ENCODE results near the gene KRT39. TPM values are rescaled to one million over a fixed set of nuclear protein-coding genes. Genes with fewer than 3 reads are reported as not detected.
"Not testable (repeated sequence)": the region's sequence is repeated elsewhere in the genome, so short reads cannot be mapped to it uniquely, and the experiment has no call there.

Gene KRT39
- total RNA-seq, 4 donors from 2014 or later = 2.5 to 13.3 TPM; not detected in 2

GRCh38 chr17:41002814-41003213, 36.1 kb upstream of the KRT39 start:
- no peak for TF ChIP-seq POLR2AphosphoS5 (IDR thresholded peaks at IDR 0.05)
- no peak for TF ChIP-seq CTCF (IDR thresholded peaks at IDR 0.05)
- TF ChIP-seq EP300 (IDR thresholded peaks at IDR 0.05) = no peak
- H3K4me1 ChIP-seq = no peaks in the 10 kb centered on the region
- no peak overlapping the region for H3K27ac ChIP-seq
- DNase-seq (ENCODE audit: low spot score in 2 of 2) = no peak
- H3K27me3 ChIP-seq = no peaks in the 10 kb centered on the region
- WGBS = 47% methylated on average over 5 of the region's 5 CpGs
- no peaks in the 10 kb centered on the region for H3K9me3 ChIP-seq
- H3K36me3 ChIP-seq = no peaks in the 10 kb centered on the region
- H3K4me3 ChIP-seq = no peak overlapping the region

GRCh38 chr17:41001795-41002194, 35.0 kb upstream of the KRT39 start:
- WGBS = 82% methylated on average over 4 of the region's 4 CpGs
- DNase-seq (ENCODE audit: low spot score in 2 of 2) = no peak

GRCh38 chr17:40999563-40999962, 32.8 kb upstream of the KRT39 start, which contains the start of gene KRTAP3-2:
Gene KRTAP3-2, minus strand, starts transcription at chr17:40999906. Its CDS starts 53 bp downstream, at chr17:40999853.
- not testable (repeated sequence) for H3K27me3 ChIP-seq; H3K36me3 ChIP-seq; H3K9me3 ChIP-seq; DNase-seq (ENCODE audit: low spot score in 2 of 2); H3K4me1 ChIP-seq; H3K27ac ChIP-seq; H3K4me3 ChIP-seq
- 84% methylated on average over 6 of the region's 6 CpGs for WGBS

More at GRCh38 chr17:41001795-41002194, 35.0 kb upstream of the KRT39 start:
- Histone ChIP-seq H3K4me3 (no peak overlapping the region), H3K36me3 (no peaks in the 10 kb centered on the region), H3K27ac (no peak overlapping the region), H3K4me1 (no peaks in the 10 kb centered on the region), H3K27me3 (no peaks in the 10 kb centered on the region), H3K9me3 (no peaks in the 10 kb centered on the region)
- no peak for TF ChIP-seq POLR2AphosphoS5 (IDR thresholded peaks at IDR 0.05)

- H3K27ac ChIP-seq = no peak overlapping the region
- 78% methylated on average over 2 of the region's 2 CpGs for WGBS
- DNase-seq (ENCODE audit: low spot score in 2 of 2) = no peak
- TF ChIP-seq POLR2A (IDR thresholded peaks at IDR 0.05) (no peak), EP300 (IDR thresholded peaks at IDR 0.05) (no peak), POLR2AphosphoS5 (IDR thresholded peaks at IDR 0.05) (no peak), CTCF (IDR thresholded peaks at IDR 0.05) (no peak)
- no peaks in the 10 kb centered on the region for H3K36me3 ChIP-seq
- no peak overlapping the region for H3K4me3 ChIP-seq
- H3K4me1 ChIP-seq = no peaks in the 10 kb centered on the region
- H3K9me3 ChIP-seq = no peaks in the 10 kb centered on the region
- H3K27me3 ChIP-seq = no peaks in the 10 kb centered on the region
Measured at GRCh38 chr17:40997361-40997760, 30.6 kb upstream of the KRT39 start.

GRCh38 chr17:40996829-40997228, 30.1 kb upstream of the KRT39 start:
- Histone ChIP-seq H3K4me1 (no peaks in the 10 kb centered on the region), H3K27ac (no peak overlapping the region), H3K36me3 (no peaks in the 10 kb centered on the region), H3K9me3 (no peaks in the 10 kb centered on the region), H3K27me3 (no peaks in the 10 kb centered on the region), H3K4me3 (no peak overlapping the region)
- 89% methylated on average over 4 of the region's 4 CpGs for WGBS
- TF ChIP-seq EP300 (IDR thresholded peaks at IDR 0.05) (no peak), POLR2A (IDR thresholded peaks at IDR 0.05) (no peak), POLR2AphosphoS5 (IDR thresholded peaks at IDR 0.05) (no peak)
- no peak for DNase-seq (ENCODE audit: low spot score in 2 of 2)

GRCh38 chr17:40995116-40995515, 28.4 kb upstream of the KRT39 start:
- Histone ChIP-seq H3K27me3 (no peaks in the 10 kb centered on the region), H3K4me3 (no peak overlapping the region), H3K27ac (no peak overlapping the region), H3K36me3 (no peaks in the 10 kb centered on the region), H3K4me1 (no peaks in the 10 kb centered on the region), H3K9me3 (no peaks in the 10 kb centered on the region)
- TF ChIP-seq POLR2AphosphoS5 (IDR thresholded peaks at IDR 0.05) (no peak), EP300 (IDR thresholded peaks at IDR 0.05) (no peak), POLR2A (IDR thresholded peaks at IDR 0.05) (no peak), CTCF (IDR thresholded peaks at IDR 0.05) (no peak)
- no peak for DNase-seq (ENCODE audit: low spot score in 2 of 2)
- WGBS = 89% methylated on average over 1 of the region's 1 CpG

GRCh38 chr17:40993839-40994238, 27.1 kb upstream of the KRT39 start, which contains the start of gene KRTAP3-3:
Gene KRTAP3-3, minus strand, starts transcription at chr17:40994164. Its CDS starts 67 bp downstream, at chr17:40994097.
- H3K4me3 ChIP-seq = no peak within 1 kb of the TSS
- H3K4me1 ChIP-seq = no peaks in the 10 kb centered on the region
- no peaks in the 10 kb centered on the region for H3K27me3 ChIP-seq
- DNase-seq (ENCODE audit: low spot score in 2 of 2) = no peak
- no peak within 1 kb of the TSS for H3K27ac ChIP-seq
- no peaks in the 10 kb centered on the region for H3K9me3 ChIP-seq
- TF ChIP-seq POLR2AphosphoS5 (IDR thresholded peaks at IDR 0.05) = no peak
- no peak for TF ChIP-seq CTCF (IDR thresholded peaks at IDR 0.05)
- TF ChIP-seq POLR2A (IDR thresholded peaks at IDR 0.05) = no peak
- TF ChIP-seq EP300 (IDR thresholded peaks at IDR 0.05) = no peak
- WGBS = 66% methylated on average over 4 of the region's 4 CpGs
- H3K36me3 ChIP-seq = no peaks in the 10 kb centered on the region

Data from suprapubic skin (tissue), 4 donors.